Brain microvascular endothelial cell (primary cell): ENCODE measurements around the gene IL5.
A peak's percentile ranks its signal among the peaks of the same experiment; 100 is the strongest.
"Not testable (repeated sequence)": the region's sequence is repeated elsewhere in the genome, so short reads cannot be mapped to it uniquely, and the experiment has no call there.

ENCODE experiments used
- DNase-seq: peaks from one replicate; pipeline ENCODE4 v3.0.0-alpha.2; 2020
- H3K27ac ChIP-seq: fragments of 250-450 bp; sonication (Bioruptor Pico); 2 replicates; pipeline ENCODE4 v1.5.1; 2020; ENCODE audit warnings: mild to moderate bottlenecking, moderate library complexity
- H3K27me3 ChIP-seq: fragments of 250-450 bp; sonication (Bioruptor Pico); replicated peaks from 2 replicates; pipeline ENCODE4 v1.5.1; 2020; ENCODE audit warnings: mild to moderate bottlenecking
- H3K36me3 ChIP-seq: fragments of 250-450 bp; sonication (Bioruptor Pico); replicated peaks from 2 replicates; pipeline ENCODE4 v1.5.1; 2020; ENCODE audit warnings: mild to moderate bottlenecking
- H3K4me3 ChIP-seq: 2 replicates; pipeline ENCODE4 v1.5.1; 2011; ENCODE audit warnings: low read depth, mild to moderate bottlenecking, control low read depth, low read length, moderate library complexity
- CTCF ChIP-seq: IDR thresholded peaks from 2 replicates; pipeline ENCODE4 v1.5.1; 2011; ENCODE audit warnings: low read depth, mild to moderate bottlenecking, moderate library complexity, low read length, control low read depth, inconsistent platforms; ENCODE audit errors: missing control alignments
- in situ Hi-C: cut with HindIII; loops from 2 replicates; pipeline ENCODE4 v1.10.0; 2017; ENCODE audit warnings: low sequenced_read_pairs, low pct_ligation_motif_present

The IL5 gene

GRCh38 chr5:132556763-132557477 lies 13.6 kb upstream of the IL5 start, which contains the start of gene RAD50:
TSS of gene RAD50 (plus strand) at chr5:132556977. CDS start at chr5:132557325, 348 bp downstream.
- no peak for TF ChIP-seq CTCF
- peak within 1 kb of the TSS; percentile 72 for H3K27ac ChIP-seq

GRCh38 chr5:132556153-132556762 lies 12.9 kb upstream of the IL5 start:
- Histone ChIP-seq H3K36me3 (no peaks in the 10 kb centered on the region), H3K4me3 (peak overlapping the region; percentile 75), H3K27me3 (no peaks in the 10 kb centered on the region), H3K27ac (peak overlapping the region; percentile 72)
- DNase-seq, result no peak
- in situ Hi-C loops, result no loop called here
- no peak for TF ChIP-seq CTCF

More at GRCh38 chr5:132556763-132557477, 13.6 kb upstream of the IL5 start, which contains the start of gene RAD50:
- in situ Hi-C loops, result no loop called here
- Histone ChIP-seq H3K4me3 (peak within 1 kb of the TSS; percentile 75), H3K36me3 (no peaks in the 10 kb centered on the region), H3K27me3 (no peaks in the 10 kb centered on the region)
- DNase-seq, result peak; percentile 81

- no peaks in the 10 kb centered on the region for H3K36me3 ChIP-seq
- H3K27ac ChIP-seq, result no peak overlapping the region
- H3K4me3 ChIP-seq, result no peak overlapping the region
- H3K27me3 ChIP-seq, result no peaks in the 10 kb centered on the region
- DNase-seq, result no peak
- TF ChIP-seq CTCF, result no peak
- in situ Hi-C loops, result no loop called here
These were observed 6.3 kb upstream of the IL5 start for GRCh38 chr5:132549576-132549975.

- H3K36me3 ChIP-seq, H3K27me3 ChIP-seq, in situ Hi-C loops, H3K4me3 ChIP-seq, H3K27ac ChIP-seq, DNase-seq: not testable (repeated sequence)
These were observed 5.5 kb upstream of the IL5 start for GRCh38 chr5:132548834-132549233.

GRCh38 chr5:132547269-132547668 lies 3.9 kb upstream of the IL5 start:
- in situ Hi-C loops, result no loop called here
- no peak for TF ChIP-seq CTCF
- Histone ChIP-seq H3K4me3 (no peak overlapping the region), H3K27ac (no peak overlapping the region), H3K36me3 (no peaks in the 10 kb centered on the region), H3K27me3 (no peaks in the 10 kb centered on the region)
- no peak for DNase-seq

- no peak for TF ChIP-seq CTCF
- Histone ChIP-seq H3K27me3 (no peaks in the 10 kb centered on the region), H3K4me3 (no peak overlapping the region), H3K27ac (no peak overlapping the region), H3K36me3 (no peaks in the 10 kb centered on the region)
- in situ Hi-C loops, result no loop called here
- no peak for DNase-seq
These were observed 2.8 kb upstream of the IL5 start for GRCh38 chr5:132546108-132546507.
